Keratinocyte (primary cell): ENCODE results near the gene PYGB. TPM values are rescaled to one million over a fixed set of nuclear protein-coding genes. Genes with fewer than 3 reads are reported as not detected.

ENCODE experiments used
- DNase-seq: peaks from one replicate; pipeline ENCODE4 v3.0.0-alpha.2; 2011; ENCODE audit warnings: low read depth, missing footprints, low spot score
- FAIRE-seq: peaks from 2 replicates; lab custom pipeline; 2011; peaks lifted over from hg19 to GRCh38; lab: Jason Lieb, UNC
- H2AFZ ChIP-seq: 2 replicates; pipeline ENCODE4 v1.6.0; 2012; ENCODE audit warnings: low read length, control low read depth, inconsistent platforms; ENCODE audit not compliant: control insufficient read depth
- H3K27ac ChIP-seq: 2 replicates; pipeline ENCODE4 v1.5.1; 2011; ENCODE audit warnings: low read length; ENCODE audit not compliant: control insufficient read depth, insufficient read depth
- H3K27me3 ChIP-seq: 3 replicates; pipeline ENCODE4 v1.6.0; 2011; ENCODE audit warnings: low read length; ENCODE audit not compliant: control insufficient read depth, insufficient read depth; ENCODE audit errors: extremely low read depth
- H3K36me3 ChIP-seq, 2 experiments: 2 replicates in 1 of 2; 3 replicates in 1 of 2; pipeline ENCODE4 v1.5.1; 2011; ENCODE audit warnings: low read length in 2 of 2, mild to moderate bottlenecking in 1 of 2; ENCODE audit not compliant: control insufficient read depth in 2 of 2, insufficient read depth in 2 of 2; ENCODE audit errors: extremely low read depth in 1 of 2
- H3K4me1 ChIP-seq: 3 replicates; pipeline ENCODE4 v1.5.1; 2011; ENCODE audit warnings: low read length; ENCODE audit not compliant: control insufficient read depth, insufficient read depth; ENCODE audit errors: extremely low read depth
- H3K4me2 ChIP-seq: 3 replicates; pipeline ENCODE4 v1.6.0; 2011; ENCODE audit warnings: low read depth, low read length; ENCODE audit not compliant: control insufficient read depth, insufficient read depth; ENCODE audit errors: extremely low read depth
- H3K4me3 ChIP-seq, 3 experiments: fragments of 200-600 bp in 1 of 3; sonication (generic) in 1 of 3; 2 replicates in 2 of 3; 3 replicates in 1 of 3; pipeline ENCODE4 v1.5.1; 2011 to 2016; ENCODE audit warnings: low read length in 3 of 3, mild to moderate bottlenecking in 3 of 3, control low read depth in 2 of 3, inconsistent platforms in 1 of 3, low read depth in 1 of 3, mixed read lengths in 1 of 3, mixed run types in 1 of 3, moderate library complexity in 1 of 3; ENCODE audit not compliant: control insufficient read depth in 2 of 3, insufficient read depth in 2 of 3; ENCODE audit errors: extremely low read depth in 1 of 3
- H3K79me2 ChIP-seq: 2 replicates; pipeline ENCODE4 v1.6.0; 2012; ENCODE audit warnings: low read length; ENCODE audit not compliant: control insufficient read depth, insufficient read depth
- H3K9ac ChIP-seq: 3 replicates; pipeline ENCODE4 v1.6.0; 2011; ENCODE audit warnings: low read length; ENCODE audit not compliant: control insufficient read depth, insufficient read depth; ENCODE audit errors: extremely low read depth
- H3K9me1 ChIP-seq: 3 replicates; pipeline ENCODE4 v1.6.0; 2011; ENCODE audit warnings: low read length; ENCODE audit not compliant: control insufficient read depth, insufficient read depth; ENCODE audit errors: extremely low read depth
- H3K9me3 ChIP-seq: 2 replicates; pipeline ENCODE4 v1.5.1; 2012; ENCODE audit warnings: low read depth, low read length; ENCODE audit not compliant: control insufficient read depth
- H4K20me1 ChIP-seq: 3 replicates; pipeline ENCODE4 v1.6.0; 2011; ENCODE audit warnings: low read length; ENCODE audit not compliant: control insufficient read depth, insufficient read depth; ENCODE audit errors: extremely low read depth
- CTCF ChIP-seq, 3 experiments: IDR thresholded peaks in 1 of 3; conservative IDR thresholded peaks in 1 of 3; optimal IDR thresholded peaks in 1 of 3; 2 replicates in 2 of 3; 3 replicates in 1 of 3; pipeline versions ENCODE3 to v1.5.1; 2011; ENCODE audit warnings: low read length in 3 of 3, mild to moderate bottlenecking in 3 of 3, moderate library complexity in 2 of 3, control low read depth in 1 of 3, inconsistent platforms in 1 of 3; ENCODE audit not compliant: insufficient read depth in 2 of 3; ENCODE audit errors: extremely low read depth in 1 of 3
- EZH2 ChIP-seq: IDR thresholded peaks from one replicate; pipeline ENCODE4 v1.6.1; 2012; ENCODE audit warnings: inconsistent platforms, mild to moderate bottlenecking, low read length, moderate library complexity
- dilution Hi-C: fragments of 300-500 bp; cut with MboI; formaldehyde crosslinking; loops from one replicate; pipeline ENCODE4 v1.7.0; 2020; ENCODE audit warnings: low sequenced_read_pairs; ENCODE audit not compliant: extremely low pct_ligation_motif_present
- polyA plus RNA-seq, 5 experiments: library from polyadenylated mRNA; depleted of rRNA in 3 of 5; stranded (reverse) in 3 of 5; stranded (forward) in 1 of 5; unstranded in 1 of 5; fragments of >200 nt; gene quantifications; 1 replicate in 1 of 5; 2 replicates in 3 of 5; 3 replicates in 1 of 5; pipeline versions ENCODE4 v1.2.1 to v1.2.3, GENCODE V29; 2011 to 2012; ENCODE audit warnings: missing spikeins in 2 of 5, low read depth in 1 of 5, low replicate concordance in 1 of 5

Gene PYGB
- polyA plus RNA-seq, 1 donor (not counting 4 experiments of a cell fraction or from before 2014, with no cell fraction given) = 78.3 TPM

- no peak for DNase-seq
- H3K4me3 ChIP-seq = no peak overlapping the region
- dilution Hi-C loops = no loop called here
- H2AFZ ChIP-seq = no peak overlapping the region
- H3K79me2 ChIP-seq = peaks cover 36% of the 10 kb centered on the region
- no peak for TF ChIP-seq CTCF (optimal IDR thresholded peaks at IDR 0.05 in 1 of 3, IDR thresholded peaks at IDR 0.05 in 1 of 3, conservative IDR thresholded peaks at IDR 0.05 in 1 of 3; ENCODE audit: extremely low read depth in 1 of 3, insufficient read depth in 2 of 3, low read length in 3 of 3)
- no peak for TF ChIP-seq EZH2
- no peaks in the 10 kb centered on the region for H3K27me3 ChIP-seq
- peaks cover 5% of the 10 kb centered on the region for H4K20me1 ChIP-seq
- H3K9me1 ChIP-seq = no peaks in the 10 kb centered on the region
- H3K4me2 ChIP-seq = no peak overlapping the region
- H3K36me3 ChIP-seq = peaks cover 47 to 51% of the 10 kb centered on the region in 2 experiments
- no peak for FAIRE-seq
- no peaks in the 10 kb centered on the region for H3K9me3 ChIP-seq
- H3K27ac ChIP-seq = no peak overlapping the region
- H3K9ac ChIP-seq = no peak overlapping the region
- no peaks in the 10 kb centered on the region for H3K4me1 ChIP-seq
Measured at GRCh38 chr20:25269057-25269832, 21.4 kb downstream of the PYGB start.

- Histone ChIP-seq H3K4me2 (no peak overlapping the region), H3K4me3 (no peak overlapping the region), H3K4me1 (no peaks in the 10 kb centered on the region), H3K79me2 (peaks cover 35% of the 10 kb centered on the region), H3K9me1 (no peaks in the 10 kb centered on the region), H3K9ac (no peak overlapping the region), H3K27me3 (no peaks in the 10 kb centered on the region), H3K36me3 (peaks cover 53 to 57% of the 10 kb centered on the region in 2 experiments), H3K9me3 (no peaks in the 10 kb centered on the region), H3K27ac (no peak overlapping the region), H4K20me1 (peaks cover 5% of the 10 kb centered on the region), H2AFZ (no peak overlapping the region)
- TF ChIP-seq EZH2 (no peak), CTCF (optimal IDR thresholded peaks at IDR 0.05 in 1 of 3, IDR thresholded peaks at IDR 0.05 in 1 of 3, conservative IDR thresholded peaks at IDR 0.05 in 1 of 3; ENCODE audit: extremely low read depth in 1 of 3, insufficient read depth in 2 of 3, low read length in 3 of 3) (no peak)
- dilution Hi-C loops = no loop called here
- DNase-seq (no peak), FAIRE-seq (no peak)
Measured at GRCh38 chr20:25269833-25270170, 21.9 kb downstream of the PYGB start.
